GM18507 (cell line): ENCODE results near the gene TRMT13.

Experiments used
- DNase-seq: peaks from one replicate; pipeline ENCODE4 v3.0.0; 2011; ENCODE audit warnings: low read depth; ENCODE audit not compliant: insufficient read length; ENCODE audit errors: extremely low spot score
- FAIRE-seq: peaks from 2 replicates; lab custom pipeline; 2011; peaks lifted over from hg19 to GRCh38; lab: Jason Lieb, UNC

TRMT13 gene, protein sequence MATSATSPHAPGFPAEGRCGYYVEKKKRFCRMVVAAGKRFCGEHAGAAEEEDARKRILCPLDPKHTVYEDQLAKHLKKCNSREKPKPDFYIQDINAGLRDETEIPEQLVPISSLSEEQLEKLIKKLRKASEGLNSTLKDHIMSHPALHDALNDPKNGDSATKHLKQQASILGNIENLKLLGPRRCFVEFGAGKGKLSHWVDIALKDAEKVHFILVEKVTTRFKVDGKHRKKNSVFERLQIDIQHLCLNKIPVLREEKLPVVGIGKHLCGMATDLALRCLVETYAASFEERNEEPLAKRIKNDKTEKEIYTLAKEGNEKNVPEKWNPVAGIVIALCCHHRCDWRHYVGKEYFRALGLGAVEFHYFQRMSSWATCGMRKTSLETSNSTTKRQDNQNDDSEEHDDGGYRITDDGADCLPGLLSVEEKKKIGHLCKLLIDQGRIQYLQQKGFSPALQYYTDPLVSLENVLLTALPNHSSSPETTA

DNA sequence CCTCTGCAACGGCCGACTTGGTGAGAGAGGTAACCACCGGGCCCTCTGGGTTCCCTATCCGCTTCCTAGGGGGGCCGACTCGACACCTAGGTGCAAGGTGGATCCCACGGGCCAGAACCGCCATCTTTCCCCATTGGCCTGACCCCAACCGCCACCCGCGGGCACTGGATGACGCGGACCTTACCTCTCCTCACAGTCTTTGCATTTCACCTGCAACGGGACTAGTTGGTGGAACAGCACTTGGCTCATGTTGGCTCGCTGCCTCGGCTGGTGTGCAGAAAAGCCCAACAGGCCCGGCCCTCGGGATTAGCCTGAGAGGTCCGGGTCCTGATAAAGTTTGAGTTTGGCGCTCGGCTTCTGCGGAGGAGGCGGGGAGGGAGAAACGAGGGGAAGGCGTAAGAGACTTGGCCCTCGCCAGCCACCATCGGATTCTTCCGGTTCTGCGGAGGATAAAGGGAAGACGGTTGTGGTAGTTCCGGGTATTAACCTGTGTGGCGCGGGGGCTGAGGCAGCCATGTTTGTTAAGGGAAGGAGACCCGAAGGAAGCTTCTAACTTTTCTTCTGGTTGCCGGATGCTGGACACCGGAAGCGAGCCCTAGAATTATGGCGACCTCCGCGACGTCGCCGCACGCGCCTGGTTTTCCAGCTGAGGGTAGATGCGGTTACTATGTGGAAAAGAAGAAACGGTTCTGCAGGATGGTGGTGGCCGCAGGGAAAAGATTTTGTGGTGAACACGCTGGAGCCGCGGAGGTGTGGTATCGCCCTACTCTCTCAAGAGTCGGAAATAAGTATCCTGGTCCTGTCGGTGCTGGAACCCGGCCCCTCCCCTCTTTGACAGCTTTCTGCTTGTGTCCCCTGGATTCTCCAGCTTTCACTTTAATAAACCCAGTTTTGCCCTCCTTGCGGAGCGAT lies at the start of gene TRMT13, which contains the start of gene SASS6:
TSS of gene TRMT13 (plus strand) at position 598 of the 912 bp plus-strand sequence. CDS start at position 604, 6 bp downstream.
TSS of gene SASS6 (minus strand) at position 365 of the 912 bp plus-strand sequence. CDS start at position 249, 116 bp downstream.
- FAIRE-seq (peak; percentile 97), DNase-seq (peak; percentile 82)

DNA sequence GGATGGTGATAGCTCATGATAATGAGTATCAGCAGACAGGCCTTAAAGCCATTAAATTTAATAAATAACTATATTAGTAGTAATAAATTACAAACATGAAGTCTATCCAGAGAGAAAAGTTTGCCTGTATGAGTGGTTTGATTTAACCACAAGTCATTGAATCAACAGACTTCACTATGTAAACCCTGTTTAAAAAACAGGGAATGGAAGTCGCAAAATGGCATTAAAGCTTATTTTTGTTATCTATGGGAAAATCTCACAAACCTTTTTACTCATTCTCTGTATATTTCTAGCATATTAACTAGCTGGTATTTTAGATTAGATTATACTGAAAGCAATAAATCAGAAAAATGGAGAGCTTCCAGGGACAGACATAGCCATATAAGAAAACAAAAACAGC lies 45.6 kb upstream of the TRMT13 start:
- FAIRE-seq (no peak), DNase-seq (no peak)

DNA sequence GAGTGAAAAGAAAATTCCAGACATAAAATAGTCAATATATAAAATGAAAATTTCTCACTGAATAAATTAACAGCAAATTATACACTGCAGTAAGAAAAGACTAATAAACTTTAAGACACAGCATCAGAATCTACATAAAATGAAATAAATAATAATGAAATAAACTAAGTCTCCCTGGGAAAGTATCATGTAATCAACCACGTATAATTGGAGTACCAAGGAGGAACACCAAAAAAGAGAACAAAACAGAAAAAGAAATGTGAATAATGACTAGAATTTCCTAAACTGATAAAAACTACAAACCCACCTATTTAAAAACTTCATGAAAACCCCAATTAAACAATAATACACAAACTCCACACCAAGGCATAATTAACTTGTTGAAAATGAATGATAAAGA lies 43.9 kb upstream of the TRMT13 start:
- FAIRE-seq (no peak), DNase-seq (no peak)

DNA sequence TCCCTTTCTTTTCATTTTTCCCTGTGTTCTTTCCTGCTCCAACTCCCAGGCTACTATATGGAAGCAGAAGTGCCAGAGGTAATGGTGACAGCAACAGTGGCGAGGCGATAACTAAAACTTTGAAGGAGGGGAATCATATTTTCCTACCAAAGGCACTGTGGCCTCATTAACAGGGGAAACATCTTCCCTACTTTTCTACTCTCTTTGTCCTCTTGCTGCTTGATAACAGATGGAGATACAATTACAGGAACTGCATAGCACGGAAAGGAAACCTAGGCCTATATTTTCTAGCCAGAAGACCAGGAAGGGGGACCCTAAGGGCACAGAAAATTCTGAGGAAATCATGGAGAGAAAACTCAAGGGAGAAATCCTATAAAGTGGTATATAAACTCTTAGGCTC lies 42.5 kb upstream of the TRMT13 start:
- FAIRE-seq (no peak), DNase-seq (no peak)

DNA sequence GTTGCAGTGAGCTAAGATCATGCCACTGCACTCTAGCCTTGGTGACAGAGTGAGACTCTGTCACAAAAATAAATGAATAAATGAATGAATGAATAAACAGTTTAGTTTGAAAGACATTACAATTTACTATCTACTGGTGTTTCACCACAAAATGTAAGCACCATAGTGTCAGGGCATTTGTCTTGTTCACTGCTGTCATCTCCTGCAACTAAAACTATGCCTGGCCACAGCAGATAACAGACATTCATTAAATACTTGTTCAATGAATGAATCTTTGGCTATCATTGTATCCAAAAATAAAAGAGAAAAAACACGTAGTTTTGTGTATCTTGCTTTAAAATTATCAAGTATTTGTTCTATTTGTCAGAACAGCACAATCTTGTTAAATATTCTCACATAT lies 32.8 kb upstream of the TRMT13 start:
- FAIRE-seq (no peak), DNase-seq (no peak)

DNA sequence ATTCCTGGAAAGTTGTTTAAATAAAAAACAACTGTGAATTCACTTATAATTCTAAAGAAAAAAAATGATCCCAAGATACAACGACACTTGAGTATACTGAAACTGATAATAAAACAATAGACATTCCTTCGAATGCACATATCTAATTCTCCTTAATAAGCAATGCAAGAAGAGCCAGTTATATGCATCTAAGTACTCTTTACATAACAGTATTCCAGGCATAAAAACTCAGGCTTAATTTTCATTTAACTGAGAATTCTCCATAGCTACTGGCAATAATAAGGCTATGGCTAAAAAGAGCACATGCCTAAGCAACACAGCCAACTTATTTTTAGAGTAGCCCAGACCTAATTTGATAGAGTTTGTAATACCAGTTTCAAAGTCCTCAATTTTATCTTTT lies 31.4 kb upstream of the TRMT13 start:
- DNase-seq (no peak), FAIRE-seq (no peak)

DNA sequence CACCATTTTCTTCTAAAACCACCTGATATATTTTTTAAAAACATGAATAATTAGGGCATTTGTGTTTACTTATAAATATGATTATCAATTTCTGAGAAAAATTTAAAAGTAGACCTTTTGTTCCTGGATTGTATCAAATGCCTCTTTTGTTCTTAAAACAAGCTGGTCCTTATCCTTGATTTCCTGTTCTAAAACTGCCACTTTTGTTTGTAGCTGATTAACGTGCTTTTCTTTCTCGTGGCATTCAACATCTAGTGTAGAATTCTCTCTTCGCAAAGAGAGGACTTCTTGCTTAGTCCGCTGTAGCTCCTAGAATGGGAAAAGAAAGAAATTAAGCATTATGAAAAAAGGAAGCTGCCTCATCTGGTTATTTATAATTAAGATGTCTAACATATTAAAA lies 25.3 kb upstream of the TRMT13 start:
- FAIRE-seq (no peak), DNase-seq (no peak)

DNA sequence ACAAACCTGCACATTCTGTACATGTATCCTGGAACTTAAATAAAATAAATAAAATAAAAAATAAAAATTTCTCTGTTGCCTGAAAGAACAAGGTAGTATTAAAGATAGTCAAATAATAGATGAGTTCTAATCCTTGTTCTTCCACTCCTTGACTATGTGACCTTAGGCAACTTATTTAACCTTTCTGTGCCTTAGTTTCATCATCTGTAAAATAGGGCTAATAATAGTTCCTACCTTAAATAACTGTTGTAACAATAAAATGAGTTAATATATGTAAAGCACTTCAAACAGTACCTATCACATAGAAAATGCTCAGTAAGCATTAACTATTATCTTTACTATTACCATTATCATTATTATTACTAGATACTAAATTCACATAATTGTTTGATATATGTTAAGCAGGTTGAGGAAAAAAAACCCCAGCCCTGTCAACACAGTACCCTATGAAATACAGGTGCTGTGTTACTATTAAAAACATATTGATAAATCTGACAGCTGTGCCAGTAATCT lies 23.4 kb upstream of the TRMT13 start:
- DNase-seq (no peak), FAIRE-seq (no peak)

DNA sequence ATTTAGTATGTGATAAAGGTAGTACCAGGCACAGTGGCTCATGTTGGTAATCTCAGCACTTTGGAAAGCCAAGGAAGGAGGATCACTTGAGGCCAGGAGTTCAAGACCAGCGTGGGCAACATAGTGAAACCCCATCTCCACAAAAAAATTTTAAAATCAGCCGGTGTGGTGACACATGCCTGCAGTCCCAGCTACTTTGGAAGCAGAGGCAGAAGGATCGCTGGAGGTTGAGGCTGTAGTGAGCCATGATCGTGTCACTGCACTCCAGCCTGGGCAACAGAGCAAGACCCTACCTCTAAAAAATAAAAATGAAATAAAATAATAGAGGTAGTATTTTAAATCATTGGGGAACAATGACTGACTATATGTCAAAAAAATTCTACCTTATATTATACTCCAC lies 17.4 kb upstream of the TRMT13 start:
- no peak for DNase-seq
- FAIRE-seq: no peak

DNA sequence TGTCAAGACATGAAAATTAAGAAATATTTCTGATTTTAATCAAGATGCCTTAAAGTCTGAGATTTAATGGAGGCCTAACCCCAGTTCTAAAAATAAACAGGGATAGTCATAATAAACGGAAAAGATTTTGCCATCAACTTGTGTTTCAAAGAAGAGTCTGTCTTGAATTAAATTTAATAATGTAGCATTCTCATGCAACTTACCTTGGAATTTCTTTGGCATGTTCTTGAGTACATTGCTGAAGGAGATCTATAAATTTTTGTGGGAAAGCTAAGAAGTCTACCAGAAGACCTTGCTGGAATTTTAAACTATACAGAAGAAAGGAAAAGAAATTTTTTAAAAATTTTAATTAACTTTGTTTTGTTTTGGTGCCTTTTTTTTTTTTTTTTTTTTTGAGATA lies 10.8 kb upstream of the TRMT13 start:
- DNase-seq (no peak), FAIRE-seq (no peak)

DNA sequence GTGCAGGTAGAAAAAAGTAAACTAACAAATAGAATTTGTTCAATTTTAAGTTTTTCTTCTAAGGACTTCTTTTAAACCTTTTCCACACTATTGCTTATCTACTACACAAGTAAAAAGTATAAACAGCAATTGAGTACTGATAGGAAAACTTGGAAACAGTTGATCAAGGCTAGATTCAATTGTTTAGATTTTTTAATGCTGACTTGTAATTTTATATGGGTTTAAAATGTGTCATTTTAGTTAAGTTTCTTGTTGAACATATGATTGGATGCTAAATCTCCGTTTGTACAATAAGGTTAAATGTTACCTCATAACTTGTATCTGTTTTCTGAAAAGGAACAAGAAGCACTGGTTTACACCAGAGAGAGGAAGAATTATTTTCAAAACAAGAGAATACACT lies 5.7 kb upstream of the TRMT13 start:
- no peak for DNase-seq
- FAIRE-seq: no peak

DNA sequence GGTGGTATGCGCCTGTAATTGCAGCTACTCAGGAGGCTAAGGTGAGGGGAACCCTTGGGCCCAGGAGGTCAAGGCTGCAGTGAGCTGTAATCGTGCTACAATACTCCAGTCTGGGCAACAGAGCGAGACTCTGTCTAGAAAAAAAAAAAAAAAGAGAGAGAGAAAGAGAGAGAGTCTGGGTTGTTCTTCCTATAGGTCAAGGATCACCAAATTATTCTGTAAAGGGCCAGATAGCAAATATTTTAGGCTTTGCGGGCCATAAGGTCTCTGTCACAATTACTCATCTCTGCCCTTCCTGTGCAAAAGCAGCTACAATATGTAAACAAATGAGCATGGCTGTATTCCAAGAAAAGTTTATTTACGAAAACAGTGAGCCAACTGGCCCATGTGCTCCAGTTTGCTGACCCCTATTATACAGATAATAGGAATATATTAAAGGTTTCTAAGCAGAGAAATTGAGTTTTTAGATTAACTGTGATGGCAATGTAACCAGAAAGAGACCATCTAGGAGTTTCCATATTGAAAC lies 2.3 kb upstream of the TRMT13 start:
- no peak for DNase-seq
- peak; percentile 72 for FAIRE-seq

DNA sequence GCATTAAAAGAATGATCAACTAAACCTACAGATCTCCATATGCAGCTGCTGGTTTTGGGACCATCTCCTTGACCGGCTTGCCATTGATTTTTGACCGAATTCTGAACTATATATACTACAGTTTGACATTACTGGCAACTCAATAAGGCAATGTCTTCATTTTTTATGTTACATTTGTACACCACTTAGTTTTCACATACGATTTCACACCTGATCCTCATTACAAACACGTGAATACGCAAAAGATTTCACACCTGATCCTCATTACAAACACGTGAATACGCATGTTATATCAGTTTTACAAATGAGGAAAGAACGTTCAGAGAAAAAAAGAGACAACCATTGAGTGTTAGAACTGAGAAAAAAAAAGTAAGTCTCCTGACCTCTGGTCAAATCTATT lies 1.3 kb upstream of the TRMT13 start:
- DNase-seq (no peak), FAIRE-seq (peak; percentile 56)

DNA sequence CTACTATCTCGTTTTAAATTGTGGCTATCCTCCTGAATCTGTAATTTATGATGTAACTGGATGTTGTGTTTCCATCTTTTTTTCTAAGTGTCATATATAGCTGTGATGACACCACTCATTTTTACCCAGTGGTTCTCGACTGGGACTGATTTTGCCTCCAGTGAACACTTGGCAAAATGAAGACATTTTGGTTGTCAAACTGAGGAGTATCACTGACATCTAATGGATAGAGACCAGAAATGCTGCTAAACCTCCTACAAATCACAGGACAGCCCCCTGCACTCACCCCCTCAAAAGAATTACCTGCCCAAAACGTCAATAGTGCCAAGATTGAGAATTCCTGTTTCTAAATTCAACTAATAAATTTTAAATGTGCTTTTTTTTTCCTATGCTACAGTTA lies 1.9 kb downstream of the TRMT13 start:
- no peak for DNase-seq
- FAIRE-seq: no peak

DNA sequence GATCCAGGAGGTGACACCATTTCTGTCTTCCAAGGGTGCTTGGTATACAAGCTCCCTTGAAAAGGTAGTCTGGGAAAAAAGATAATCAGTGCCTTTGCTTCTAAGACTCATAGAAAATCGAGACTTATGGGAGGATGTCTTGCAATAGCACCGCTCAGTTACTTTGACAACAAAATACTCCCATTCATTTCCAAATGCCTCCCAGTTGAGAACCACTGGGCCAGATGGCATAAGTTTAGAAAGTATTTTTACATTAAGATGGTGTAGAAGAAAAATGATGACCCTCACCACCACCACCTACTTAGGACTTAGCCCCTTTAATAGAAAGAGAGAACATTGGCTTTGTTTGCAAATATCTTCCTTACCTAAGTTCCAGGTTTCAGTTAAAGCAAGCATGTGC lies 4.6 kb downstream of the TRMT13 start:
- no peak for FAIRE-seq
- DNase-seq: no peak

DNA sequence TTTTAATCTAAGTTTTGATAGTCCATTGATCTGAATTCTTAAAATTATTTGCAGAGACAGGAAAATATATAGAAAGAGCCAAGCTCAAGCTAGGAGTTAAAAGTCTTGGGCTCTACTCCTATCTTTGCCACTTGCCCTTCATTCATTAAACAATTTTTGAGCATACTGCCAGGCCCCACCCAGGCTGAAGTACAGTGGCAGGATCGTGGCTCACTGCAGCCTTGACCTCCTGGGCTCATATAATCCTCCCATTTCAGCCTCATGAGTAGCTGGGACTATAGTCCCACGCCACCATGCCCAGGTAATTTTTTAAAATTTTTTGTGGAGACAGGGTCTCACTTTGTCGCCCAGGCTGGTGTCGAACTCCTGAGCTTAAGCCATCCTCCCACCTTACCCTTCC lies 8.2 kb downstream of the TRMT13 start:
- no peak for FAIRE-seq
- DNase-seq: no peak

DNA sequence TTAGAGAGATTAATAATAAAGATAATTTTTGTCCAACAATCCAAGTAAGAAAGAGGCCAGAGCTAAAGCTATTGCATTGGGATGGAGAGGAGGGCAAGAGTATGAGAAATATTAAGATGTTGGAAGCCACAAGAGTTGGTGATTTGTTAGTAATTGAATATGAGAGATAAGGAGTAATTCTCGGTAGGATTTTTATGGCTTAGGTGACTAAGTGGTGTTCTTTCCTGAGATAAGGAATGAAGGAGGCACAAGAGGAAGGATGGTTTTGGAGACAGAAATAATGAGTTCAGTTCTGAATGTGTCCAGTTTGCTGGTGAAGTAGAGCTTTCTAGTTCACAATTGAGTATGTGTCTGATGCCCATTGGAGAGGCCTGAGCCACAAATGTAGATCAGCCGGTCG lies 9.4 kb downstream of the TRMT13 start:
- DNase-seq (no peak), FAIRE-seq (peak; percentile 18)

DNA sequence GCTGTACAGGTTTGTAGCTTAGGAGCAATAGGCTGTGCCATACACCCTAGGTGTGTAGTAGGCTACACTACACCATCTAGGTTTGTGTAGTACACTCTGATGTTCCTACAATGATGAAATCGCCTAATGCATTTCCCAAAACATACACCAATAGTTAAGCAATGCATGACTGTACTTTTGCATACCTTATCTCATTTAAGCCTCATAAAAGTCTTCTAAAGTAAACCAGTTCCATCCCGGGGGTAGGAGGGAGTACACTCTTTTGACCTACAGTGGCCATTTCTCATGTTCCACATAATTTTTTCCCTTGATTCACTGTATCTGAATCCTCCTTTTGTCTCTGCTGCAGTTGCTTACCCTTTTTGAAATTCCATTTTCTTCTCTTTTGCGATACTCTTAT lies 12.2 kb downstream of the TRMT13 start:
- no peak for FAIRE-seq
- DNase-seq: no peak

DNA sequence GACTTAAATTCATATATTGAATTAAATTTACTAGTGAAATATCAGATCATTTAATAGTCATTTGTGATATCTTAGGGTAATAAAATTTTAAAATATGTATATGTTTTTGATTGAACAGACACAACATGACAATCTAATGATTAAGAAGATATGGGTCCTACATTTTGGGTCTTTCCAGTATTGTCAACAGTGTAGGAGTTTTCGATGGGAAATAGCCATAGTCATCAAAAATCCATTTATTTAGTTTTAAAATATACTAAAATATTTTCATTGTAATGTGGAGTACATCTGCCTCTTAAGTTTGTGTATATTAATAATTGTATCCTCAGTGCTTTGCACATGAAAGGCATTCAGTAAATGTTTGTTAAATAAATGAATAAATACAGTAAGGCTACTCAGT lies 14.0 kb downstream of the TRMT13 start:
- FAIRE-seq: no peak
- no peak for DNase-seq

DNA sequence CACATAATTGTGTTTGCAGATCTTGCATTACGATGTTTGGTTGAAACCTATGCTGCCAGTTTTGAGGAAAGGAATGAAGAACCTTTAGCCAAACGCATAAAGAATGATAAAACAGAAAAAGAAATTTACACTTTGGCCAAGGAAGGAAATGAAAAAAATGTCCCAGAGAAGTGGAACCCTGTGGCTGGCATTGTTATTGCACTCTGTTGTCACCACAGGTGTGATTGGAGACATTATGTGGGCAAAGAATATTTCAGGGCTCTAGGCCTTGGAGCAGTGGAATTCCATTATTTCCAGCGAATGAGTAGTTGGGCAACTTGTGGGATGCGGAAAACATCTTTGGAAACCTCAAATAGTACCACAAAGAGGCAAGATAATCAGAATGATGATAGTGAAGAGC lies 14.9 kb downstream of the TRMT13 start:
- FAIRE-seq: no peak

More for the DNA sequence above, 14.9 kb downstream of the TRMT13 start:
- DNase-seq: no peak
